Hypothalamus (tissue), 51 donors: ENCODE results near the gene FGGY.
A peak's percentile ranks its signal among the peaks of the same experiment; 100 is the strongest.
"Not testable (repeated sequence)": the region's sequence is repeated elsewhere in the genome, so short reads cannot be mapped to it uniquely, and the experiment has no call there.

ENCODE experiments used
- DNase-seq, 51 donors: peaks; one replicate each; lab custom pipeline; 2025; lab: John Stamatoyannopoulos, UW

The FGGY gene

GRCh38 chr1:59346429-59346828, 49.5 kb downstream of the FGGY start:
- no peak for DNase-seq

GRCh38 chr1:59349101-59349500, 52.2 kb downstream of the FGGY start:
- DNase-seq, result no peak

DNA sequence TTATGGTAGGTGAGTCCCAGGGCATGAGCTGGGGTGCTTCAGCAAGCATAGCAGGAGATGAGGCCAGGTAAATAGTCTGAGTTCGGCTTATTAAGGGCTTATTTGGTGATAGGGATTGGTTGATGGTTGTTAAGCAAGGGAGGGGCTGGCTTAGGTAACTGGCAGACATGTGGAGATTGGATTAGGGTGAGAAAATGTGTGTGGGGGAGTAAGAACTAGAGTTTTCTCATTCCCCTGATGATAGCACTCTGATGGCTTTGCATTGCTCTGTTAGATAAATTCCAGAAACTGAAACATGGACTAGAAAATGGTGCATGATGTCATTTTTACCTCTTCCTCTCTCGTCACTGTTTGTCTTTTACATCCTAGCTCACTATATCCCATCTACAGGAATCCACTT, 53.6 kb downstream of the FGGY start:
- DNase-seq, result no peak

- DNase-seq, result no peak
These were observed 55.2 kb downstream of the FGGY start for GRCh38 chr1:59352065-59352464.

DNA sequence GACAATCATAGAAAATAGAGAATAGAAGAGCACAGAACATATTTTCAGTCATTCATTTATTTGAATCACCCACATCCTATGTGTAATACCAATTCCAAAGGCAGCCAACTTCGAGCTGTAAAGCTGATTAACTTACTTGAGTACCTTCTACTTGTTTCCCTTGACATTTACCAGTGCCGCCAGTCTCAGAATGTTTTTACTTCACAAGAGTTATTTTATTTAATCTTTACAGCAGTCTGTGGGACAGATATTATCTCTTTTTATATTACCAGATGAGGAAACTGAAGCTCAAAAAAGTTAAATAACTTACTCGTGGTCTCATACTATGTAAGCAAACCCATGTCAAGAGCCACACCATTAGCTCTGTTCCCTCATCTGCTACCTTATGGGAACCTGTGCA, 56.6 kb downstream of the FGGY start:
- no peak for DNase-seq

GRCh38 chr1:59354239-59354638, 57.3 kb downstream of the FGGY start:
- DNase-seq, result not testable (repeated sequence)

GRCh38 chr1:59354709-59355337, 57.9 kb downstream of the FGGY start:
- no peak for DNase-seq

DNA sequence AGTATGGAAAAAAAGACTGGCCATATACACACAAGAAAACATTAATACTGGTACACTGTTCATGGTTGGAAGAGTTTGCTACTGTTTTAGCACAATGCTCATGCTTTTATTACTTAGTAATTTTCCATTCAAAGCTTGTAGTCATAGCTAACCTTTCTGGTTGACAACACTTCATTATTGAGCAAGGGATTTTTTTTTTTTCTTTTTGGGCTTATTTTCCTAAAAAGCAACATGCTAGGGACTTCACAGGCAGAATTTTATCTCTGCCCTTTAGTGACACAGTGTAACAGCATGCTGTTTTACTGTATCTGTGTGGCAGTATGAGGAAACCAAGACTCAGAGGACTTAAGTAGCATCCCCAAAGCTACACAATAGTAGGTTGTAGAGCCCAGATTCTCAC, 58.5 kb downstream of the FGGY start:
- DNase-seq, result no peak

GRCh38 chr1:59356627-59357026, 59.7 kb downstream of the FGGY start:
- DNase-seq, result no peak

GRCh38 chr1:59357645-59358320, 60.9 kb downstream of the FGGY start:
- DNase-seq, result no peak

DNA sequence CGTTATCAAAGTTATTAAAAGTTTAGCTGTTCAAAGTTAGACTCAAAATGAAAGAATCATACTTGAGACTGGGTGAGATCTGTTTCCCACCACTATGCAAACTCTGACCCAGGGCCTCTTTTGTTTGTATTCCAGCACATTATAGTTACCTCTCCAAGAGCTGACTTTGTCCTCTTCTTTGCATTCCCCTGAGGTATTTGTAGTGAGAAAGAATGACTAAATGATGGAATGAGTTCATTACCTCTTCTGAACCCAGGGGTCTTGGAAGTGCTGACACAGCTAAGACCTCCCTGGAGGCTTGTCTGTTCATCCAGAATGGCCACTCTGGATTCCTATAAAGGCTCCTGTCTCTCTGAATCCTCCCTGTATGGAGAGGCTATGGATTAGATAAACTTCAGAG, 62.4 kb downstream of the FGGY start:
- no peak for DNase-seq

DNA sequence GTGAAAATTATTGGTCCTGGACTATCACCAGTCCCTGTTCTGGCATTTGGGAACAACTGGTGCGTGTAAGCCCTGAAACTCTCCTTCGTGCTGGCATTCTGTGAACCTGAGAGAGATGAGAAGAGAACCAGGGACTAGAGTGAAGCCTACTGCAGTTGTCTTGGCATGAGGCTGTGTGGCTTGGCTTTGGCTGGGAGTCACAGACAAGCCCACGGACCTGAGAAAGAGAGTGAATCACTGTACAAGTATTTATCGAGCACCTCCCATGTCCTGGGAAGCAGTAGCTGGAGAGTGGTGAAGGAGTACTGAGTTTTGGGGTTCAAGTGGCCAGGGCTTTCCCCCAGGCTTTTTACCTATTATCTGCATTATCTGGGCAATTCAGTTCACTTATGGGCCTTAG, 63.3 kb downstream of the FGGY start:
- DNase-seq, result no peak

DNA sequence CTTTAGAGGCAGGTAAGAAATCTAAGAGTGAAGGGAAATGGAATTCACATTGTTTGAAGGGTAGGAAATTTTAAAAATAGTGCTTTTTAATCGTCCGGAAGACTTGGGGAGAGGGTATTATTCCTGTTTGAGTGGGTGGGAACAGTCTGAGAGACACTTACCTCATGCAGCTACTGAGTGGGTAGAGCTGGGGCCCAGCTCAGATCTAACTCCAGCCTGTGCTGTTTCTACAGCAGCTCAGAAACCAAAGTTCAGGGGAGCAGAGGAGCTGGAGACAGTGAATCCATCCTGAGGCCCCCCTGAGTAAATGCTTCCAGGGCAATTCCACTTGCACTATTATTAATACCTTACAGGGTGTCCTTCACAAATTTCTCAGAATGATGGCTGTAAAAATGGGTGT, 63.8 kb downstream of the FGGY start:
- DNase-seq, result no peak

DNA sequence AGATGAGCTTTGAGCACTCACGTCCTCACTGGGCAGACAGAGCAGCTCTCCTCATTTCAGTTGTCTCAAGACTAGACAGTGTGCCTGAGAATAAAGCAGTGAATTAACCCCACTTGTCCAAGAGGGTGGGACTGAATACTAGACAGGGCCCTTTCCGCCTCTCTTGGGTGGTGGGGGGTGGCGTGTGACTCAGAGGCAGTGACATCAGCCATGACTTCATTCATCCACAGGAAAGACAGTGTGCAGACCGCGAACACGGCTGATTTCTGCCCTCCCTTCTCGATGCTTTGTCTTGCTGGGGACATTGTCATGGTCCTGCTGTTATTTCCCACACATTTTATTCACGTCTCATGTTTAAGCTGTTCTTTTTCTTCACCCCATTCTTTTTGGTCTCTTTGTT, 64.9 kb downstream of the FGGY start:
- no peak for DNase-seq

GRCh38 chr1:59364037-59364436, 67.1 kb downstream of the FGGY start:
- DNase-seq, result peak in 3 of 51 donors; percentile 4 to 10 (median 6)

GRCh38 chr1:59366346-59366745, 69.5 kb downstream of the FGGY start:
- DNase-seq, result no peak

GRCh38 chr1:59367301-59368007, 70.6 kb downstream of the FGGY start:
- DNase-seq, result no peak

GRCh38 chr1:59368008-59368670, 71.2 kb downstream of the FGGY start:
- DNase-seq, result no peak

- no peak for DNase-seq
These were observed 78.7 kb downstream of the FGGY start for GRCh38 chr1:59375321-59376220.

DNA sequence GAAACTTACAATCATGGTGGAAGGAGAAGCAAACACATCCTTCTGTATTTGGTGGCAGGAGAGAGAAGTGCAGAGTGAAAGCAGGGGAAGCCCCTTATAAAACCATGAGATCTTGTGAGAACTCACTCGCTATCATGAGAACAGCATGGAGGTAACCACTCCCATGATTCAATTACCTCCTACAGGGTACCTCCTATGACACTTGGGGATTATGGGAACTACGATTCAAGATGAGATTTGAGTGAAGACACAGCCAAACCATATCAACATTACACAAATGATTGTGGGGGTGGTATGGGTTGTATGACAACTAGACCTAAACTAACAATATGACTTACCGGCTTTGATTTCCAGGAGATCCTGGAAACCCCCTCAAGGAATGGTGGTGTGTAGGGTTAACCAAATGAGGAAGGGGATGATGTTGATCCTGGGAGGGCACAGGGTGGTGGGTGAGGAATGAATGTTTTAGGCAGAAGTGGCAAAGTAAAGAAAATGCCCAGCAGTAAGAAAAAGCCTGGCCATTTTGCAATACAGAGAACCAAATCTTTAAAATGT, 80.5 kb downstream of the FGGY start:
- no peak for DNase-seq
